Stimulated activated CD8-positive, alpha-beta memory T cell treated with anti-CD3 and anti-CD28 coated beads, Interleukin-4, amount 100 ng/mL, for 24 hours (primary cell): ENCODE results near the gene TEKT5.

Experiments used
- DNase-seq: peaks from one replicate; pipeline ENCODE4 v3.0.0-alpha.2; 2020; ENCODE audit warnings: low read depth

The TEKT5 gene

GRCh38 chr16:10578474-10579316 is 116.0 kb downstream of the TEKT5 start:
- DNase-seq, result no peak
